Activated CD8-positive, alpha-beta memory T cell treated with anti-CD3 and anti-CD28 coated beads for 1 hour (primary cell): ENCODE results near the gene CCDC107.
"Not testable (repeated sequence)": the region's sequence is repeated elsewhere in the genome, so short reads cannot be mapped to it uniquely, and the experiment has no call there.

ENCODE experiments used
- DNase-seq, 2 donors: peaks; one replicate each; pipeline ENCODE4 v3.0.0-alpha.2; 2020; ENCODE audit warnings: low read depth in 1 of 2; ENCODE audit errors: extremely low read depth in 1 of 2

The CCDC107 gene

GRCh38 chr9:35658137-35658967, at the start of gene CCDC107:
TSS of gene CCDC107 (plus strand) at chr9:35658292. CDS start at chr9:35658380, 88 bp downstream.
- DNase-seq = peak; percentile 48 to 76

DNA sequence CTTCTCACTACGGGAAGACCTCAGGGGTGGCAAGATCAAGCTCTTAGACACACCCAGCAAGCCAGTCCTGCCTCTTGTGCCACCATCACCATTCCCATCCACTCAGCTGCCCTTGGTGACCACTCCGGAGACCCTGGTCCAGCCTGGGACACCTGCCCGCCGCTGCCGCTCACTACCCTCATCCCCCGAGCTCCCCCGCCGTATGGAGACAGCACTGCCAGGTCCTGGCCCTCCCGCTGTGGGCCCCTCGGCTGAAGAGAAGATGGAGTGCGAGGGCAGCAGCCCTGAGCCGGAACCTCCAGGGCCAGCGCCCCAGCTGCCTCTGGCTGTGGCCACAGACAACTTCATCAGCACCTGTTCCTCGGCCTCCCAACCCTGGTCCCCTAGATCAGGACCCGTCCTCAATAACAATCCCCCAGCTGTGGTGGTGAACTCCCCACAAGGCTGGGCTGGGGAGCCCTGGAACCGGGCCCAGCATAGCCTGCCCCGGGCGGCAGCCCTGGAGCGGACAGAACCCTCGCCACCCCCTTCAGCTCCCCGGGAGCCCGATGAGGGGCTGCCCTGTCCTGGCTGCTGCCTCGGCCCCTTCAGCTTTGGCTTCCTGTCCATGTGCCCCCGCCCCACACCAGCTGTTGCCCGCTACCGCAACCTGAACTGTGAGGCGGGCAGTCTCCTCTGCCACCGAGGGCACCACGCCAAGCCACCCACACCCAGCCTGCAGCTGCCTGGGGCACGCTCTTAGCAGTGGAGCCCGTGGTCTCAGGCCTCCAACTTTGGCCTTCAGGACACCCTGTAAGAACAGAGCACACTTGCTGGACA, 48.9 kb upstream of the CCDC107 start:
- DNase-seq = no peak

GRCh38 chr9:35609820-35610163, 48.3 kb upstream of the CCDC107 start:
- no peak for DNase-seq

DNA sequence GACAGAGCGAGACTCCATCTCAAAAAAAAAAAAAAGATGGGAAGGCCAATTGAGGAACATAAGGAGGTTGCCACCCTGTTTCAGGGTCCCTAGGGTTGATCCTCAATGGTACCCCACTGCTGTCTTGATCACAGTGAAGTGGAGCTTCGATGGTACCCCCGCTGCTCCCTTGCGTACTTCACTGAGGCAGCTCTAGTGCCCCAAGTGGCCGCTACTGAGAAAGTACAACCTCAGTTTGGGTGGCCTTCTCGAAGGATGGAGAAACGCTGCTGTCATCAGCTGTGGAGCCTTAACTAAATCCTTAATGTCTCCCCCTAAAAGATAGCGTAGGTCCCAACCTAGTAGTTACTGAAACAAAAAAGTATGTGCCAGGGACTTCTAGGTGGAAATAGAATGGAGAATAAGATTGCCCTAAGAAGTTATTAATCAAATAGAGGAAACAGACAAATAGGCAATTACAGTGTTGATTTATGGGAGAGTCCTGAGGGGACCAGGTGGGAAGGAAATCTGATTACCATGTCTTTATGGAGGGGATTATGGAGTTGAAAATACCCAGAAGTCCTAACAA, 46.8 kb upstream of the CCDC107 start:
- DNase-seq = peak in 1 of 2 donors; percentile 41

DNA sequence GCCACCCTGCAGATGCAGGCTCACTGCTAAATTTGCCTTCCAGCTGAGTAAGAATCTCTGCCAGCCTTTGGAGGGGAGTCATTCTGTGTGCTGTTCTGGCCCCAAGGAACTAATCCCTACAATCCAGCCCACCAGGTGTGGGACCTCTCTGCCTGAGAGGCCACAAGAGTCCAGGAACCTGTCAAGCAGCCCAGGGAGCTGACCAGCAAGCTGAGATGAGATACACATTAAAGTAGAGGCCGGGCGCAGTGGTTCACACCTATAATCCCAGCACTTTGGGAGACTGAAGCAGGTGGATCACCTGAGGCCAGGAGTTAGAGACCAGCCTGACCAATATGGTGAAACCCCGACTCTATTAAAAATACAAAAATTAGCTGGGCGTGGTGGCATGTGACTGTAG, 46.0 kb upstream of the CCDC107 start:
- DNase-seq = not testable (repeated sequence)

GRCh38 chr9:35612843-35613242, 45.2 kb upstream of the CCDC107 start:
- no peak for DNase-seq

DNA sequence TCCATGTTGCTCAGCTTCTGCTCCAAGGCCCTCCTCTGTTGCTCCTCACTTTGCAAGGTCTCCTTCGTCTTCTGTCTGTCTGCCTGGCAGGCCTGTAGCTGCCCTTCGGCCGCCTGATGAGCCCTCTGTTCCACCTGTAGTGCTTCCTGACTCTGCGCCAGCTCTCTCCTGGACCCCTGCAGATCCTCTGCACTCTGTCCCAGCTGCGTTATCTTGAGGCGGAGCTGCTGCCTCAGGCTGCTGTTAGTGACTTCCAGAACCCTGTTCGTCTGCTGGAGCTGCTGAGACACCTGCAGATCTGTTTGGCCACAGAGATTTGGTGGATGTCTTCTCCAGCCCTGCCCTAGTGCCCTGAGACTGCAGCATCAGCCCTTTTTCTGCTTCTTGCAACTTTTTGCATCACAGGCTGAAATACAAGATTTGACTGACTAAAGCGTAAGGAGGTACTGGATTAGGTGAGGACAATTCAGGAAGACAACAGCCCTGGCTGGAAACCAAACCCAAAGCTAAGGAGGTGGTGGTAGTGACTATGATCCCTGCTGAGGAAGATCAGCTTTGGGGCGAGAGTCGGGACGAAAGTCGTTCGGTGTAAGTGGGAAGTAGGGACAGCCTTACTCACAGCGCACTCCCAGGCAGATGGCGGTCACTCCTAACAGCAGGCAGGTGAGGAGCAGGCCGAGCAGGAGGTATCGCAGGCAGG, 42.0 kb upstream of the CCDC107 start:
- no peak for DNase-seq

- DNase-seq = peak in 1 of 2 donors; percentile 48
Measured at GRCh38 chr9:35616681-35617459, 41.2 kb upstream of the CCDC107 start.

- no peak for DNase-seq
Measured at GRCh38 chr9:35617548-35617947, 40.5 kb upstream of the CCDC107 start.

DNA sequence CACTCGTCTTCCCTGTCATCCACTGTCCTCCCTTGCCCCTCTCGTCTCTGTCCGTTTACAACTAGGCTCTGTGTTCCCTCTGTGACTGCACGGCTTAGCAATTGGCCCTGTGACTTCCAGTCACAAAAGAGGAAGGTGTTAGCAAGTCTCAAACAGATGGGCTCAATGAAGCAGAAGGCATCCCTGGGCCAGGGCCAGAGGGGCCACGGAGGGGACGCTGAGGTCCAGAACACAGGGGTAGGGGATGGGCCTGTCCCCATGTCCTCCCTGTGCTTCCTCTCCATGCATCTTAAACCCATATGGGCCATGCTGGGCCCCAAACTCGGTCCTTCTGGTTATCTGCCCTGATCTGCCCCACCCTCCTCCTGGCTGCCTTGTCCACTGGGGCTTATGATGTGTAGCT, 39.8 kb upstream of the CCDC107 start, which contains the start of gene CD72:
Gene CD72 (minus strand): TSS at position 89 of the 403 bp plus-strand sequence. CDS start 110 bp downstream, outside the sequence.
- no peak for DNase-seq

DNA sequence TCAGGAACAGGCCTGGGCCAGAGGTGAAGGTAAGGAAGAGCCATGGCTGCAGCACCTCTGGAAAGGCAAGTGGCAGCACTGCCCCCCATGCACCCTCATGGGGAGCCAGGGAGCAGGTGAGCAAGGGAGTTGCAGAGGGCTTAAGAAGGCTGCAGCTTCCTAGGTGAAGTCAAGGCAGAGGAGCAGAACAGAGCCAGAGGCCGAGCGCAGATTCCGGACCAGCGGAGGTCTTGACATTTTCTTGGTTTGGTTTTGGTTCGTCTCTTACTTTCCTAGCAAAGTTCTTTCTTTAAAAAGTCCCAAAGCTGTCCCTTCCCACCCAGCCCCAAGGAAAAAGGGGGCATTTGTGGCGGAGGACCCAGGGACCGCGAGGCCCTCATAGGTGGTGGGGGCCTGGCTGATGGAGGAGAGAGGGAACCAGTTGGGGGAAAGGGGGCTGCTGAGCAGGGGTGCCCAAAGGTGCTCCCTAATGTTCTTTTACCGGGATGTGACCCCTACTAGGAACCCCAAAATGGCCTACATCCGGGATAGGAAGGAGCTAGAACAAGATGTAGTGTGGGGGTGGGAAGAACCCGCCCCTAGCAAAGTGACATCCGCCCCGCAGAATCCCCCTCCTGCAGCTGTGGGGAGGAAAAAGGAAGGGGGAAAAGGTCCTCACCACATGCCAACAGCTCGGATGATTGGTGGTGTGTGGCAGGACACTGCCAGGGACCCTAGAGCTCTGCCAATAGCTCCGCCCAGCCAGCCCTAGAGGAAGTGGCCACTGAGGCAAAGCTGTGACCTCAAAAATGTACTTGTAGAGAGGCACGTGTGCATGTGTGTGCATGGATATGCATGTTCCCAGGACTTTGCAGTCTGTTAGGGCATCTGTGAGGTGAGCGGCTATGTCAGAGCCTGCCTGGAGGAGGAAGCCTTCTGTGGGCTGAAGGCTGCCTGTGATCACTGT, 39.0 kb upstream of the CCDC107 start:
- DNase-seq = no peak

DNA sequence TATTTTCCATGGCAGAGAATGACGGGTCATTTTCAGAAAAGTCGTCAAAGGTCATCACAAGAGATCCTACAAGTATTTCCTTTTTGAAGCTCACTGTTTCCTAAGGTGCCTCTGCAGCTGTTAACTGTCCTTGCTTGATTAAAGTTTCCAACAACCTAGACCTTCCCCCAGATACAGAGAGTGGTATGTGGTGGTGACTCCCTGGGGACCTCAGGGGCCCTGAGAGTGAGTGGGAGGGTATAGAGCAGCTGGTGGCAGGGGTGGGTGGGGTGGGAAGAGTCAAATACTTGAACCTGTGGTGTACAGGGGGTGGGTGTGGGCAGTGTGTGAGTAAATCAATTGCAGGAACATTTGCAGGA, 38.3 kb upstream of the CCDC107 start:
- no peak for DNase-seq

DNA sequence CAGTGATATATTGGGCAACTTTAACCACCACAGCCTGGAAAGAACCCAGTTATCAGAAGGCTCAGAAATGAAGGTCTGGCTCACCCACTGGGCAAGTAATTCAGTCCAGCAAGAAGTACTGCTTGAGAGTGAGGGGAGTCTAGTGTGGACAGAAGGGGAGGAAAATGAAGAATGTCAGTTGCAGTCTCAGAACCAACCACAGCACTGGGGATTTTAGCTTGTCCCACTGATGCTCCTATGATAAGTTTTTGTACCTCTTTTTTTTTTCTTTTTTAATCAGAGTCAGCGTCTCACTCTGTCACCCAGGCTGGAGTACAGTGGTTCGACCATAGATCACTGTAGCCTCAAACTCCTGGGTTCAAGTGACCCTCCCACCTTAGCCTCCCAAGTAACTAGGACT, 30.5 kb upstream of the CCDC107 start:
- no peak for DNase-seq

DNA sequence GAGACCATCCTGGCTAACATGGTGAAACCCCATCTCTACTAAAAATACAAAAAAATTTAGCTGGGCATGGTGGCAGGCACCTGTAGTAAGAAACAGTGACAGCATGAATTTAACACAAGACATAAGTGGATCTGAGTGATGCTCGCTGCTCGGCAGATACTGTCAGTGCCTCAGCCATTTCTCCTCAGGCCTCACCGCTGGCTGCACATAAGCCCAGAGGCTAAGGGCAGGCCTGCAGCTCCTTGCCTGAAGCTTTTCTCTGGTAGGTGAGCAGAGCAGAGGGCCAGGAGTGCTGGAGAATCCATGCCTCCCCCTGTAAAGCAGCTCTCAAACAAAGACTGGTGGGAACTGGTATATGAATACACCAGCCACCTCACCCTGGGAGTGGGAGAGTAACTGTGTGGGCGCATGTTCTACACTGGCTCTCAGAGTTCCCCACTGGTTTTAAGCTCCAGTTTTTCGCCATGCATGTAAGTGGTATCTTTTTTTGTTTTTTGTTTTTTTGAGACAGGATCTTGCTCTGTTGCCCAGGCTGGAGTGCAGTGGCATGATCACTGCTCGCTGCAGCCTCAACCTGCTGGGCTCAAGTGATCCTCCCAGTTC, 29.6 kb upstream of the CCDC107 start:
- DNase-seq = no peak

DNA sequence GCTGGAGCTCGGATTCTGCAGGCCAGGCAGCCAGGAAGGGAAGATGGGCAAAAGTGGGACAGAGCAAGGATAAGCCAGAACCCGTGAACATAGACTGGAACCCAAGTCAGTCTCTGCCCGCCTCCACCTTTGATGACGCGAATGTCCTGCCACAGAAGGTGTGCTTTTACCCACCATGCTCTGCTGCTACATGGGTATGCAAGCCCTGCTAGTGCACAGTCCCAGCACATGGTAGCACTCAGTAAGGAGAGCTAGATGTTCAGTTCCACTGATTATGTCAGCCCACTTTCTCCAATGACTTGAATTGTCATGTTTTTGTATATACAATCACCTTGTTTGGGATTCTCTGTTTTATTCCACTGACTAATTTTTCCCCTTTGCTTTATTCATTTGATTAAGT, 28.5 kb upstream of the CCDC107 start:
- DNase-seq = no peak

DNA sequence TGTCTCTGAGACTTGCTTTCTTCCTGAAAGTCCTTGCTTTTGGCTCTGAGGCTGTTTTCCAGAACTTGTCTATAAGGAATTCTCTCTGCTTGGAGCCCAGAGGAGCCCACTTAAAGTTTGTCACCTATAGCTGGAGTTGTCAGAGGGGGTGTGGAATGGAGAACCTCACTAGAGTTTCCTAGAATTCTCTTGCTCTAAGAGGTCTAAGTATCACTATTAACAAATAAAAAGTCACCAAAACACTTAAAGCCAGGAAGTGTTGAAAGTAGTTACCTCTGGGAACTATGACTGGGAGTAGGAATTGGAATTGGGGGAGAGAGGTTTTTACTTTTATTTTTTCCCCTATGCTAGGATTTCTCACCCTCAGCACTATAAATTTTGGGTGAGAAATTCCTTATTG, 22.4 kb upstream of the CCDC107 start:
- DNase-seq = no peak

- DNase-seq = no peak
Measured at GRCh38 chr9:35636135-35636876, 21.8 kb upstream of the CCDC107 start.

DNA sequence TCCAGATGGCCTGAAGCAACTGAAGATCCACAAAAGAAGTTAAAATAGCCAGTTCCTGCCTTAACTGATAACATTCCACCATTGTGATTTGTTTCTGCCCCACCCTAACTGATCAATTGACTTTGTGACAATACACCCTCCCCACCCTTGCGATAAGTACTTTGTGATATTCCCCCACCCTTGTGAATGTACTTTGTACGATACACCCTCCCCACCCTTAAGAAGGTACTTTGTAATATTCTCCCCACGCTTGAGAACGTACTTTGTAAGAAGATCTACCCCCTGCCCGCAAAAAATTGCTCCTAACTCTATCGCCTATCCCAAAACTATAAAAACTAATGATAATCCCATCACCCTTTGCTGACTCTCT, 21.2 kb upstream of the CCDC107 start:
- not testable (repeated sequence) for DNase-seq
